Measurements from ENCODE around the gene NPAS3.

NPAS3 gene

DNA sequence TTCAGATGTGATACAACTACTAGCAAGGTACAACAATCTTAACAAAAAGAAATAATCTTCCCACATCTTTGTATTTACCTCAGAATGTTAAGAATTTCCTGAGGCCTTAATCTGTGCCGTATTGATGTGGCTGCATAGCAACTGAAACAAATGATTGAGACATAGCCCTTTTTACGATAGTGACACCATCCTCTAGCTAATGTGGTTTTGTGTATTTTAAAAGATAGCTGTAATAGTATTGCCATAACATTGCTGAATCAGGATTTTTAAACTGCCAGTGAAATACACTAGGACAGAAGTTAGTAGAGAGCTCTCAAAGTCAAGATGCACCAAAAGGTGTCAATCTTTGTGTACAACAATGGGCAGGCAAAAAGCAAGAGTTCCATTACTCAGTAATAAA is 11.9 kb downstream of the NPAS3 start:
- Histone ChIP-seq H4K20me1 (ENCODE audit: insufficient read depth, low read length) (no peaks in the 10 kb centered on the region), H3K4me1 (ENCODE audit: low read length) (no peaks in the 10 kb centered on the region), H3K27me3 (replicated peaks; ENCODE audit: insufficient read depth, low read length) (no peaks in the 10 kb centered on the region), H2AFZ (ENCODE audit: low read length) (no peak overlapping the region), H3K4me3 (ENCODE audit: low read length) (no peak overlapping the region), H3K79me2 (ENCODE audit: low read length) (no peaks in the 10 kb centered on the region), H3K9me3 (replicated peaks; ENCODE audit: insufficient read depth, low read length) (no peaks in the 10 kb centered on the region), H3K27ac (ENCODE audit: low read length) (no peak overlapping the region), H3K9me2 (replicated peaks; ENCODE audit: insufficient read depth, low read length) (no peaks in the 10 kb centered on the region), H3K36me3 (replicated peaks; ENCODE audit: insufficient read depth, low read length) (no peaks in the 10 kb centered on the region), H3K4me2 (ENCODE audit: low read depth, low read length) (no peak overlapping the region), H3K9ac (ENCODE audit: low read length) (no peak overlapping the region), H3F3A (ENCODE audit: insufficient read depth, low read length) (no peaks in the 10 kb centered on the region)
- TF ChIP-seq, protein P1, sequence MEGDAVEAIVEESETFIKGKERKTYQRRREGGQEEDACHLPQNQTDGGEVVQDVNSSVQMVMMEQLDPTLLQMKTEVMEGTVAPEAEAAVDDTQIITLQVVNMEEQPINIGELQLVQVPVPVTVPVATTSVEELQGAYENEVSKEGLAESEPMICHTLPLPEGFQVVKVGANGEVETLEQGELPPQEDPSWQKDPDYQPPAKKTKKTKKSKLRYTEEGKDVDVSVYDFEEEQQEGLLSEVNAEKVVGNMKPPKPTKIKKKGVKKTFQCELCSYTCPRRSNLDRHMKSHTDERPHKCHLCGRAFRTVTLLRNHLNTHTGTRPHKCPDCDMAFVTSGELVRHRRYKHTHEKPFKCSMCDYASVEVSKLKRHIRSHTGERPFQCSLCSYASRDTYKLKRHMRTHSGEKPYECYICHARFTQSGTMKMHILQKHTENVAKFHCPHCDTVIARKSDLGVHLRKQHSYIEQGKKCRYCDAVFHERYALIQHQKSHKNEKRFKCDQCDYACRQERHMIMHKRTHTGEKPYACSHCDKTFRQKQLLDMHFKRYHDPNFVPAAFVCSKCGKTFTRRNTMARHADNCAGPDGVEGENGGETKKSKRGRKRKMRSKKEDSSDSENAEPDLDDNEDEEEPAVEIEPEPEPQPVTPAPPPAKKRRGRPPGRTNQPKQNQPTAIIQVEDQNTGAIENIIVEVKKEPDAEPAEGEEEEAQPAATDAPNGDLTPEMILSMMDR (IDR thresholded peaks at IDR 0.05; ENCODE audit: low read length), result no peak
- TF ChIP-seq EZH2phosphoT487 (IDR thresholded peaks at IDR 0.05; ENCODE audit: low read length), result no peak
- TF ChIP-seq EZH2 (optimal IDR thresholded peaks at IDR 0.05; ENCODE audit: low read depth, low read length), result no peak
- no peak for DNase-seq

DNA sequence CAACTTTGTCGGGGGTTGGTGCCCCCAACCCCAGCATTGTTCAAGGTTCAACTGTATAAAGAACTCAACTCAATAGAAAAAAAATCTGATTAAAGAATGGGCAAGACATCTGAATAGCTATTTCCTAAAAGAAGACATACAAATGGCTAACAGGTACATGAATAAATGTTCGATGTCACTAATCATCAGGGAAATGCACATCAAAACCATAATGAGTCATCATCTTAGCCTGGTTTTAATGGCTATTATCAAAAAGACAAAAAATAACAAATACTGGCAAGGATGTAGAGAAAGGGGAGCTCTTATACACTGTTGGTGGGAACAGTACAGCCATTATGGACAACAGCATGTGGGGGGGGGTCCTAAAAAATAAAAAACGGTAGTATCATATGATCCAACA is 28.7 kb downstream of the NPAS3 start:
- TF ChIP-seq EZH2phosphoT487 (IDR thresholded peaks at IDR 0.05; ENCODE audit: low read length) (no peak), EZH2 (optimal IDR thresholded peaks at IDR 0.05; ENCODE audit: low read depth, low read length) (no peak)
- TF ChIP-seq, protein P1 (IDR thresholded peaks at IDR 0.05; ENCODE audit: low read length), result no peak
- Histone ChIP-seq H3K27ac (ENCODE audit: low read length) (no peak overlapping the region), H3K27me3 (replicated peaks; ENCODE audit: insufficient read depth, low read length) (no peaks in the 10 kb centered on the region), H3K4me2 (ENCODE audit: low read depth, low read length) (no peak overlapping the region), H3K9me2 (replicated peaks; ENCODE audit: insufficient read depth, low read length) (no peaks in the 10 kb centered on the region), H3K4me1 (ENCODE audit: low read length) (no peaks in the 10 kb centered on the region), H3F3A (ENCODE audit: insufficient read depth, low read length) (no peaks in the 10 kb centered on the region), H3K4me3 (ENCODE audit: low read length) (no peak overlapping the region), H2AFZ (ENCODE audit: low read length) (no peak overlapping the region), H3K9me3 (replicated peaks; ENCODE audit: insufficient read depth, low read length) (no peaks in the 10 kb centered on the region), H3K9ac (ENCODE audit: low read length) (no peak overlapping the region), H4K20me1 (ENCODE audit: insufficient read depth, low read length) (no peaks in the 10 kb centered on the region), H3K79me2 (ENCODE audit: low read length) (no peaks in the 10 kb centered on the region), H3K36me3 (replicated peaks; ENCODE audit: insufficient read depth, low read length) (no peaks in the 10 kb centered on the region)
- DNase-seq, result no peak

DNA sequence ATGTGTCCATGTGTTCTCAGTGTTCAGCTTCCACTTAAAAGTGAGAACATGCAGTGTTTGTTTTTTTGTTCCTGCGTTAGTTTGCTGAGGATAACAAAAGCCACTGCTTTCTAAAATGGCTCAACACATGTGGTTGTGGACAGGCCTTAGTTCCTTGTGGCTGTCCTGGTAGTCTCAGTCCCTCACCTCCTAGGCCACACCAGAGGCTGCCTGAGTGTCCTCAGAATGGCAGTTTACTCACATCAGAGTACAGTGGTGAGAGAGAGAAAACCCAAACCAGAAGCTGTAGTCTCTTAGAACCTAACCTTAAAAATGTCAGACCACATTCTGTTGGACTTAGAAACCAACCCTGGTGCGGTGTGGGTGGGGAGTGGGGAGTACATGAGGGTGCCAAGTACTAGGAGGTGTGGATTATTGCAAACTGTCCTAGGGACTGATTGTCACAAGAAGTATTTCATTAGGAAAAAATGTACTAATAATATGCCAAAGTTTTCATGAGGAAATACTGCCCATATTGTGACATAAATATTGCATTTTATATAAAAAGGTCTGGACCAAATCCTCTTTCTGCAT is 30.4 kb downstream of the NPAS3 start:
- no peak overlapping the region for H3K27ac ChIP-seq (ENCODE audit: low read length)
- H3K4me2 ChIP-seq (ENCODE audit: low read depth, low read length), result no peak overlapping the region
- H2AFZ ChIP-seq (ENCODE audit: low read length), result no peak overlapping the region
- no peaks in the 10 kb centered on the region for H3K9me3 ChIP-seq (replicated peaks; ENCODE audit: insufficient read depth, low read length)
- no peaks in the 10 kb centered on the region for H3K9me2 ChIP-seq (replicated peaks; ENCODE audit: insufficient read depth, low read length)
- DNase-seq, result no peak
- no peaks in the 10 kb centered on the region for H3K27me3 ChIP-seq (replicated peaks; ENCODE audit: insufficient read depth, low read length)
- no peaks in the 10 kb centered on the region for H3K4me1 ChIP-seq (ENCODE audit: low read length)
- H3K36me3 ChIP-seq (replicated peaks; ENCODE audit: insufficient read depth, low read length), result no peaks in the 10 kb centered on the region
- no peak overlapping the region for H3K9ac ChIP-seq (ENCODE audit: low read length)
- no peak for TF ChIP-seq EZH2 (optimal IDR thresholded peaks at IDR 0.05; ENCODE audit: low read depth, low read length)
- no peak for TF ChIP-seq EZH2phosphoT487 (IDR thresholded peaks at IDR 0.05; ENCODE audit: low read length)
- TF ChIP-seq, protein P1 (IDR thresholded peaks at IDR 0.05; ENCODE audit: low read length), result no peak
- H4K20me1 ChIP-seq (ENCODE audit: insufficient read depth, low read length), result no peaks in the 10 kb centered on the region
- H3K79me2 ChIP-seq (ENCODE audit: low read length), result no peaks in the 10 kb centered on the region
- H3F3A ChIP-seq (ENCODE audit: insufficient read depth, low read length), result no peaks in the 10 kb centered on the region
- H3K4me3 ChIP-seq (ENCODE audit: low read length), result no peak overlapping the region
